ENCODE results near the gene KLHL29.
A peak's percentile ranks its signal among the peaks of the same experiment; 100 is the strongest.

The KLHL29 gene

DNA sequence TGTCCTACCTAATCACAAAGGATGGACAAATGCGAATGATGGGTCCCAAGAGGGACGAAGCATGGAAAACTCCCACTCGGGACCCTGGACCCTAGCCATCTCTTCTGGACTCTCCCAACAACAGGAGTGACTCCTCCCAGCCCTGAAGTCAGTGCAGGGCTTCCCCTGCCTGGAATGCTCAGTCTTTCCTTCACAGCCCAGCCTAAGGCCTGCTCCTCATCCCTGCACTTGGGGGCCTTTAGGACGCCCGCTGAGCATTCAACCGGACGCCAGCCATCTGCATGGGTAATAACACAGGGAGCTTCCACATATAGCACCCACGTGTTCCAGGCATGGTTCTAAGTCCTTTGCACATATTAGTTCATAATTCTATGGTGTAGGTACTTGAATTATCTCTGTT, 237.5 kb downstream of the KLHL29 start:
- DNase-seq = no peak

DNA sequence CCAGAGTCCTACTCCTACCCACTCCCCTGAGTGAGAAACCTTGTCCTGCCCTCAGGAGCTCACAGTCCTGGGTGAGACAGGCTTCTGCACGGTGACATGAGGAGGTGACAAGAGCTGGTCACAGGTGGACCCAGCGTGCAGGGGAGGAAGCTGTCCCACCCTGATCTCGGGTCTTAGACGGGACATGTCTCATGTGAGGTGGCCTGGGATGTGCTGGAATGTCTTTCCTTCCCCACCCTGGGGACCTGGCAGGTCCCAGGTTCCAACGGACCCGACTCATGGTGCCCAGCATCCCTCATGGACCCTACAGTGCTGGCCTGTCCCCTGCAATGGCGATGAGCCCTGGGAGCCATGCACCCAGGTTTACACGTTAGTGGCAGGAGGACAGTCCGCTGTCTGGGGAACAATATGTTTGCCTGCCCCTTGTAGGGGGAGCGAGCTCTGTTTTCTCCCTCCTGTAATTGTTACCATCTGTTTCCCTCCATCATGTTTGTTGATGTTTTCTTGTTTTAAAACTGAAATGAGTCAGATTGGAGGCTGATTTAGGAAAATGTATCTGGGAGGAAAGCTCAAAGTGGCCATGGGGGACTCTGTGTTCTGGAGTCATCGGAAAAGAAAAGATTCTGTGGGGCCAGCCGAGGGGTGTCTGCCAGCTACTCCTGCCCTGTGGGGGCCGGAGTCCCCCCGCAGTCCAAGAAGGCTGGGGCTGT, 238.1 kb downstream of the KLHL29 start:
- DNase-seq = no peak

DNA sequence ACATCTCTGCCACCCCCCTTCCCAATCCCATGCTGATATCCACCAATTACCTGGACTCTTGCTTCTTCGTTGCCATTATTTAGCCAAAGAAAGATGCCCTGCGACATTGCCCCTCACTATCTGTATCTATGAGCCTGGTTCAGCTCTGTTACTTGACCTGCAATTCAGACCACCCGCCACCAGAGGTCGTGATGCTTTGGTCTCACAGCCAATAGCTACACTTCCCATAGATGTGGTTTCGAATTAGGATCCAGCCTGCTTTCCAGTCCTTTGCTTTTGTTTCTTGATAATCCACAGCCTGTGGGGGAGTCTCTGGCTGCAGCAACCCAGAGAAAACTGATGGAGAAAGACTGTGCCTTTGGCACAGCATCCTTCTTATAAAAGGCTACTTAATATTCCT, 239.4 kb downstream of the KLHL29 start:
- DNase-seq = no peak

DNA sequence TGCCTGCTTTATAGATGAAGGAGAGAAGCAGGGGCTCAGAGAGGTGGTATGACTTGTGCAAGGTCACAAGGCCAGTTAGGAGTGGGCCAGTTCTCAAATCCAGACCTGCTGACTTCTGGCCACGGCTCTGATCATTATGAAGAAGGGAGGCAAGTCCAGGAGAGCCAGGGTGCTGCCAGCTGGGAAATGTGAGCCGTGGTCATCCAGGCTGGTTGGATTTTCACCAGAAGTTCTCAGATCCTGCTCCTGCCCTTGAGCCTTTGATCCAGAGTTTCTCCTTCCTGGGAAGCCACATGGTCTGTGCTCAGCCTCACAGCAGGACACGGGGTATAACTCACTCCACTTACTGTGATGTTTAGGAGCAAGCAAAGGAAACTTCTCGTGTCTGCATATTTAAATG, 239.9 kb downstream of the KLHL29 start:
- no peak for DNase-seq

DNA sequence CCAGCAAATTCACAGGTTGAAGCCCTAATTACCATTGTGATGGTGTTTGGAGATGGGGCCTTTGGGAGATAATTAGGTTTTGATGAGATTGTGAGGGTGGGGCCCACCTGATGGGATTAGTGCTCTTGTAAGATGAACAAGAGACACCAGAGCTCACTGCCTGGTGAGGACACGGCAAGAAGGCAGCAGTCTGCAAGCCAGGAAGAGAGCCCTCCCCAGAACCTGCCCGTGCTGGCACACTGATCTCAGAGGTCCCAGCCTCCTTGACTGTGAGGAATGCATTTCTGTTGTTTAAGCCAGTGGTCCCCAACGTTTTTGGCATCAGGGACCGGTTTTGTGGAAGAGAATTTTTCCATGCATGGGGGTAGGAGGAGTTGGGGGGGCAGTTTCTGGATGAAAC, 240.7 kb downstream of the KLHL29 start:
- DNase-seq = no peak

DNA sequence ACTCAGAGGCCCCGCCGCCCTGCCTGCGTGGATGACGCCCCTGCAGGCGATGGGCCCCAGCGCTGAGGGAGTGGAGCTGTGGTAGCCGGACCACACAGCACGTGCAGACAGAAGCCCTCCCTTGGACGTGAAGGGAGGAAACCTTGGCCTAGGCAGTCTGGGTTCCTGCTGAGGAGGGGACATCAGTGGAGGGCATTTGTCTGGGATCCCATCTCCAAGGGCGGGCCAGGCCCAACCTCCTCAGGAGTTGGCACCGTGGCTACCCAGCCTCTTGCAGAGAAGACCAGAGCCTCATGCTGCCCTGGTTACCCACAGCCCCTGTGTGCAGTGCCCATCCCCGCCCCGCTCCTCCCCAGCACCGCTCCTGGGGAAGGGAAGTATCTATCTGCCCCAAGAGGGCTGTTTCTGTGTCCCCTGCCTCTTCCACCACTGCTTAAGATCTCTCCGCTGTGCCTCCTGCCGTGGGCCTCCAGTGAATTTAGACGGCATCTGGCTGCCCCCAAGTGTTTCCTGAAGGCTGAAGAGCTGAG, 241.8 kb downstream of the KLHL29 start:
- no peak for DNase-seq

DNA sequence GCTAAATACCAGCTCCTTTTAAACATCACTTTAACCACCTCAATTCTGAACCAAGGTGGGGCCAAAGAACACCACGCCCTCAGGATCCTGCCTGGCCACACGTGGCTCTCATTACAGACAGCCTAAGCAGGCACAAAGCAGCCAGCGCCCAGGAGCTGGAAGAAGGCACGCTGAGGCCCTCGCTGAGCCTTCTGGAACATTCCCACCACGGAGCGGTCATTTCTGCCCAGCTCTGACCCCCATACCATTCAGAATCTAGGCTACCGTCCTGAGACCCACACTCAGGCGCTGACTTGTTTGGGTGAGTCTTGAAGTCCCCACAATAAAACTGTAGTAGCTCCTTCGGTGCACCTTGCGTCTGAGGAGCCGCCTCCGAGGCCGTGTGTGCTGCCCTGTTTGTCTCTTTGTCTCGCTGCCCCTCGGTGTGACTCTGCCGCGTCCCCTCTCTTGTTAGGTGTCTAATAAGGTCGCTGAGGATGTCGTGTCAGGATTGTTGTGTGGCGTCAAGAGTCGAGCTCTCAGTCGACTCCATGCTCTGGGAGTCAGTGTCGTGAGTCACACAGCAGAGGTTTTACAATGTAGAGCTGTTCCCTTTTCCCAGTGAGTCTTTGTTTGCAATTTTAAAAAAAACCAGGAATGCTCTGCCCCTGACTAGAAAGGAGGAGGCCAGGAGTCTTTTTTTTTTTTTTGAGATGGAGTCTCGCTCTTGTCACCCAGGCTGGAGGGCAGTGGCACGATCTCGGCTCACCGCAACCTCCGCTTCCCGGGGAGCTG, 242.4 kb downstream of the KLHL29 start:
- DNase-seq = no peak

DNA sequence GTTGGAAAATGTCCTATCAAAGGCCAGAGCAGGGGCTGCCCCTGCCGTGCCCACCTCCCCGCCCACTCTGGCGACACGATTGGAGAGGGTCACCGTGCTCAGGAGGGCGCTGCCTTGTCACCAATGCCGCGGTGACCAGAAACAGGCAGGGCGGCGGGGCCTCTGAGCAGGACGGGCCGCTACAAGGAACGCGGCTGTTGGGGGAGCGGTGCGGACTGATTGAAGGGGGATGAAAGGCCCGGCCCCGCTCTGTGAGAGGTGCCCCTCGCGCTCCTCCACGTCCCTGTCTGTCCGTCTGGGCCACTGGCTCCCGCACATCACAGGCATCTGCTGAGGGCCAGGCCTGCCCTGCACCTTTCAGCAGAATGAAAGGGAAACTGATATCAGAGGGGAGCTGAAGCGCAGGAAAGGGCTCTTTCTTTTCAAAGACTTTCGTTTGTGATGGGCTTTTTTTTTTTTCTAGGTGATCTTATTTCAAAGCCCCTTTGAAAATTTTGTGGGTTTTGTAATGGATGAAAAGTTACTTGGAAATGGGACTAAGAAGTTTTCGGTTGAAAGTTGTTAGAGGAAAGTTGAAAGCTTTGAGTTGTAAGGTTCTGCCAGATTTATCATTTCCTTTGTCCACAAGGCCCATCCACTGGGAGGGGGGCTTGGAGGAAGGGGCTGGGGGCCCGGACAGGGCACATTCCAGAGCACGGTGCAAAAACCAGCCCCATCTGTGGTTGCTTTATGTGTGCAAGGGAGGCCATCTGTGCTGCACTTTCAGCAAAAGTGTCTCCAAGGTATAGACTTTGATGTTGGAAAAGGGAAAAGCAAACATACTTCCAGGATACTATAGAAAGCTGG, 244.2 kb downstream of the KLHL29 start:
- DNase-seq = no peak

DNA sequence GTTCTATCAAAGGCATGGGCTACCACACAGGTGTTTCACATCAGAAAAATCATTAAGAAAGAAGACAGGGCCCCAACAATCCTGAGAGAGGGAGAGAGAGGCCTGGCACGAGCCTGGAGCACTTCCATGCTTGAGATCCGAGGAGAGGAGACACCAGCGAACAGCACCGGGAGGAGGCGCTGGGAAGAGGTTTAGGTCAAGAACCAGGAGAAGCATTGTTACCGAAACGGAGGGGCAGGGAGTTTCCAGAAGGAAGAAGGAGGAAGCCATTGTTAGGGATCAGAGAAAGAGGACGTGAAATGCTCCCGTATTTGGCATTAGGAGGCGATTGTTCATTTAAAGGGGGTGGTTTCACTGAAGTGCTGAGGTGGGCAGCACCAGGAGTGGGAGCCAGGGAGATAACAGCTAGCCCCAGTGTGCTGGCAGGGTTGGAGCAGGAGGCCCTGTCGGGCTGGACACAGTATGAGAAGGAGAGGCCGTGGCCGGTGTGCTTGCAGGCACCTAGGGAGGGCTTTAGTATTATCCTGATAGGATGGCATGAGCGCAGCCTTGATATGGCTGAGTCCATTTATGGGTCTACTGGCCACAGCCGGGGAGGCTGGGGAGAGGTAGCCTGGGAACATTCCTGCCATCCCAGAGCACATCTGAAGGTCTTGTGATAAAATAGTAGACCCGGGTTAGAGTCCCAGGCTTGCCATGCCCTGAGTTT, 244.9 kb downstream of the KLHL29 start:
- no peak for DNase-seq

DNA sequence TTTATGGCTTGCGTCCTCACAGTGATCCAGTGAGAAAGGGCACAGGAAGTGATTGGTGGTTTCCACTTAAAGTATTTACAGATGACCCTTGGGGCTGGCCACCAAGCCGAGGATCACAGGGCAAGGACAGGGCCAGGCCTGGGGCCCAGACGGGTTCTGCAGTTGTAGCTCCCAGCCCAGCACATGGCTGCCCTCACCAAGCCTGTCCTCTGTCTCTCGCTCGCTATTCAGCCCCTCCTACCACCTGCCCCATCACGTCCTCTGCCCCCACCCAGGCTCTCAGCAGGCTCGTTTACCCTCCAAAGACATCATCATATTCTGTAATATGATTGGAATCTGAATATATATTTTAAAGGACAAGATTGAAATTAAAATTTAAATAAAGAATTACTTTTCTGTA, 246.0 kb downstream of the KLHL29 start:
- DNase-seq = no peak

DNA sequence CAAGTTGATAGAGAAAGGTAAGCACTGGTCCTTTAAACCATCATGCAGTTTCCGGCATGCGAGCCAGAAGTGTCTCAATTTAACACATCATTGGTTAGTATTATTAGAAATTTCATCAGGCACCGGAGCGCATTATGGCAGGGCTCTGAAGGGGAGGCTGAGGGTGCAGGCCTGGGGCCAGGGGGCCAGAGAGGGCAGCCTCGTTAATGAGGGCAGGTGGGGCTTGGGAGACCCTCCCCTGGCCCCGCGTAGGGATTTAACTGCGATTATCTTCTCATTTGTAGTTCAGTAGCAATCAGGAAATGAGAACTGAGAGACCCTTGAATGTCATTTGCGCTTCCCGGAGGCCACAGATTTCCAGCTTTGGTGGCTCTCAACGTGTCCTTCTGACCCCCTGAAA, 246.4 kb downstream of the KLHL29 start:
- peak; percentile 73 for DNase-seq

DNA sequence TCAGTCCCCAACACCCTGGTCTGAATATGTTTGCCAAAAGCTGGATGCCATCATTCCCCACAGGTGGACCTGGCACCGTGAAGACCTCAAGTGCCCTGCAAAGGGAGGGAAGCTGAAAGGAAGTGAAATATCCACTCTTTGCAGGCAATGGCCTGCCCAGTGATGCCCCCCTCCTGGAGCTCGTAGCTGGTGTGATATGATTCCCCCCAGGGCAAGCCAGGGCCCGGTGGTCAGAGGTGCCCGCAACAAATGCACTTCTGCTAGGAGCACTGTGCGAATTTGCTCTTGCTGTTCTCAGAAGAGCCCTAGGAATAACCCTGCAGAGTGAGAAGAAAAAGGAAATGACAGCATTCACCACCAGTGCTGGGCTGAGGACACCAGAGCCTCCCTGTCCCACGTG, 247.4 kb downstream of the KLHL29 start:
- no peak for DNase-seq

DNA sequence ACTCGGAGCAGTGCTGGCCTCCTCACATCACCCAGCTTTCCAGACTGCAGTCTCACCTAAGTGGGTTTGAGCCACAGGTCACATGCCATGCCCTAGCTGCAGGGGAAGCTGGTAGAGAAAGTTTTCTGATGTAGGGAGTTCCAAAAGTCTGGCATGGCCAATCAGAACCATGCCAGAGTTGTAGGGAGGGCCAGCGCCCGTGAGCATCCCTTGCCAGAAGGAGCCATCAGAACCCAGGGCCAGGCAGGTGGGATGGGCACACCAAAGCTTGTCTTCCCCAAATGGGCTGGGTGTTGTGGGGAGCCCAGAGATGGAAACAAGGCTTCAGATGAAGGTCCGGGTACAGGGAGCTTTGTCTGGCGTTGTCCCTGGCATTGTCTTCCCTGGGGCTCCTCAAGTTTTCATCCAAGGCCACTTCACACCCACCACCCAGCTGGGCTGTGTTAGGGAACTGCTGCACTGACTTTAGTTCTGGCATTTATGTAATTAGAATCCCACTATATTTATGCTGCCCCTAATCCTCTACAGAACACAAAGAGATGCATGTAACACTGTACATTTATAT, 247.9 kb downstream of the KLHL29 start:
- no peak for DNase-seq

DNA sequence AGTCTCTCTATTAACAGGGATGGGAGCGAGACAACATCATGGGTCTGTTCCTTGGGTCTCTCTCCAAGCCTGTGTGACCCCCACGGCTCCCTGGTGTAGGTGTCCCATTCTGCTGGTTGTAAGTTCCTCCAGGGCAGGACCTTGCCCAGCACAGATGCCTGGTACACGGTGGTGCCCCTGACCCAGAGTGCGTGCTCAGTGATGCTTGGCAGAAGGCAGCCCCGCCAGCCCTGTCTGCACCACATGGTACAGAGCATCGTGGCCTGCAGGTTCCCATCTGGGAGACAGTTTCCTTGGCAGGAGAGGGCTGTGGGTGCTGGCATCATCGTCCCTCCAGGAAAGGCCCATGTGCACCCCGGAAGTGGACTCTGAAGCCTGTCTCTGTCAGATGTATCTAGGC, 249.0 kb downstream of the KLHL29 start:
- no peak for DNase-seq

DNA sequence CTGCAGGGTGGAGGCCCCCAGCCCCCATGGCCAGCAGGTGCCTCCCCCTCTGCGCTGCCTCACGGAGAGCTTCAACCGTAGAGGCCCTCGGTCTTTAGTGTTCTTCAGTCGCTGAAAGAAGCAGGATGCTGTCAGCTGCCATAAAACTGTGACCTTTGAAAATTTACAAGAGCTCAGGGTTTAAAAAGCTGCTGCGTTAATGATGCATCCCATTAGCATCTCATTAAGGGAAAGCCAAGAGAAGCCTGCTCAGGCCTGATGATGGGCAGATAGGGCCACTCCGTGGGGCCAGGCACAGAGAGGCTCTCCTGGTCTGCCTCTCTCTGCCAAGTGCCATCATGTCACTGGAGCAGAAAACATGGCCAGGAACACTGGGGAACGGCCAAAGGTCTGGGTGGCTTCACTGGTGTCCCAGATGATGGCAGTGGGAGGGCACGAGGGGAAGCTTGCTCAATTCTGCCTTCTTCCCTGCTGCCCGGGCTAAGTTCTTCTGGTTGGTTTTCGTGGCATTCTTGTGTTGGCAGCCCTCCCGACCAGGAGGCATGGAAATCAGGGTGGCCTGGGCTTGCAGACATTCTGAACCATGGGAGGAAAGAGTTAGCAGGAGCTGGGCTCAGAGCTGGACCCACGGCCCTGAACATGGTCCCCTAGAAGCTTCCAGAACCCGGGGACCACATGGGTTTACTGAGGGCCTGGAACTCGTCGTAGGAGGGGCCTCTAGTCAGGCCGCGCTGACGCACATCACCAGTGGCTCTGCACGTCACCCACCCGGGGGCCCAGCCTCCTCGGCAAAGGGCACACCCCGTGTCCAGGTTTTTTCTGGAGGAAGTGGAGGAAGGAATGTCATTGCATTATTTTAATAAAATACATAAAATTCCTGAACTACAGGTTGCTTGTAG, 250.7 kb downstream of the KLHL29 start:
- DNase-seq = no peak

DNA sequence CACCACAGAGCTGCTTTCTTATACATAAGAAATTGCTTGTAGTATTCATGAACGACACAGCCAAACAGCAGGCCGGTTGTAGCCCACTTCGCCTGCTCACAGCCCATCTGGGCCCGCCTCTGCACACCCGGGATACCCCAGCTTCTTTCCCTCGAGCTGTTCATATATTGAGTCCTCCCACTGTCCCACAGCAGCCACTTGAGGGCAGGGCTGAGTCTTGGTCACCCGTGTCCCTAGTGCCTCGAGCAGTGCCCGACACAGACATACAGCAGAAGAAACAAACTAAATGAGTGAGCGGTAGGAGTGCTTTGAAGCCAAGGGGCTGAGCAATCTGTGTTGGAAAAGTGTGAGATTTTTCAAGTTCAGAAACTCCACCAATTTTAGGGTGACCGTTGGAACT, 251.4 kb downstream of the KLHL29 start:
- DNase-seq = no peak

DNA sequence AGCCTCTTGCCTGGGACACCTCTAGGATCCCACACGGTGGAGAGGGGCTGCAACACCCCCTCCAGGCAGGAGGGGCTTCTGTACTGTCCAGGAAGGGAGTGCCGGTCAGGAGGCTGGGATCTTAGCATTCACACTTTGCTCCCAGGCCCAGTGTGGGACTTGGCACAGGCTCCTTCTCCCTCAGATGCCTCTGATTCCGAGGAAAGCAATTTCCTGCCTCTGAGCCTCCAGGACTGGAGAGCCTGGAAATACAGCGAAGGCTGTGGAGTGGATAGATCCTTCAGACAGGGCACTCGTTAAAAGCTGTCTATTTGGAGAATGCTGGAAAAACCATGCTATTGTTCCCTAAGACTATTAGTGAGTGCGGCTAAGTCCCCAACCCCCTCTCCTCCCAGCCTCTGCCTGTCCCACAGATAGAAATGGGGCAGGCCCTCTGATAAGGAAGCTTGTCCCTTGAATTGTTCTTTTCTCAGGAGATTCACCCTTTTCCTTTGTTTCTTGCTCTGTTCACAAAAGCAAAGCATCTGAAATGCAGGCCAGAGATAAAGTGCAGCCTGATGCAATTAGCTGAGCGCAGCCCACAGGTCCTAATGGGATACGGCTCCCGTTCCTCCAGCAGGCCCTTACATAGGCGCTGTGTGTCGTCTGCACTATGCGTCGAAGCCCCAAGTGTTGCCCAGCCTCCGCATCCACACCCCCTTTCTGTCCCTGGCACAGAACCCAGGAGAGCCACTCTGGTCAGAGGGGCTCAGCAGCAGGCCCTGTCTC, 252.2 kb downstream of the KLHL29 start:
- peak; percentile 74 for DNase-seq

DNA sequence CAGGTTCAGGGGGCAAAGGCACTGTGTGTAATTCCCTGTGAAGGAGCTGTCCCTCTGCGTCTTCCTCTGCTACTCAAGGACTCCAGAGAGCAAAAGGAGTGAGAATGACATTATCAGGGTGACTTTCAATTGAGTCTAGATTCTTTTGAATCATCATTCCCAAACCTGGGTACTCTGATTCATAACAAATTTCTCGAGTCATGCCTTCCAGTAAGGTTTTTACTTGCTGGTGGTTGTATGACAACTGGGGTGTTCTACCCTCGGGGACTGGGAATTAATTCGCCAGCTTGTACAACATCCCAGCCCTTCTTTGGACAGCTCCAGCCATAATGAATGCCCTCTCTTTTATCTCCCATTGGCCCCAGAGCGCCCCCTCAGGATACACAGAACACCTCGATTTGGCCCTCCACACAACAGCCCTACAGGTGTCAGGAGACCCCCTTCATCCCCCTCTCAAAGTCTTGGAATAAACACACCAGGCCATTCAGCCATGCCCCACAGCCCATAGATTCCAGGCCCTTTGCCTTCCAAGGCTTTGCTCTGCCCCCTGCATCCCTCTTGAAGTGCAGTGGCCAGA, 254.5 kb downstream of the KLHL29 start:
- no peak for DNase-seq

DNA sequence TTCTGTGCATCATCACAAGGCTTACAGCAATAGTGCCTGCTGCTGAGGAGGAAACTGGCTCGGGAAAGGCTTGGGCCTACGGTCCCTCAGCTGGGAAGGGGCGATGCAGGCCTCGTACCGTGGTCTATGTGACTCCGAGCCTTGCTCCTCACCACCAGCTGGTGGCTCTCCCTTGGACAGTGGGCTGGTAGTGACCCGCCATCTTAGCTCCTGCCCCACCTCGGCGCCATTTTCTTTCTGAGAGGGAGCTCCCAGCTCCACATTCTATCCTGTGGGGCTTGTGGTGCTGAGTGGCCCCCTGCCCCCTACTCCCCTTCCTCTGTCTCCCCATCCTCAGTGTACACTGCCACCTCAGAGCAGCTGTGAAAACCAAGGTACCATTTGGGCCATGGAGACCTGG, 255.7 kb downstream of the KLHL29 start:
- DNase-seq = no peak

DNA sequence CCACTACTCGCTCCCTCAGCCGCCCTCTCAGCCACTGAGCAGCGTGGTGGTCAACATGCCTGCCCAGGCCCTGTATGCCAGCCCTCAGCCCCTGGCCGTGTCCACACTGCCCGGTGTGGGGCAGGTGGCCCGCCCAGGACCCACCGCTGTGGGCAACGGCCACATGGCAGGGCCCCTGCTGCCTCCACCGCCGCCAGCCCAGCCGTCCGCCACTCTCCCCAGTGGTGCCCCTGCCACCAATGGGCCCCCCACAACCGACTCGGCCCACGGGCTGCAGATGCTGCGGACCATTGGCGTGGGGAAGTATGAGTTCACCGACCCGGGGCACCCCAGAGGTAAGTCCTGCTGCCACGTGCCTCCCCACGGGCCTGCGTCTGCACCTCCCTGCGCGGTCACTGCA, 257.5 kb downstream of the KLHL29 start:
- no peak for DNase-seq

Data from eye (tissue), 1 donor.